Natural killer cell treated with Interleukin-12 subunit alpha and Interleukin-12 subunit beta and Interleukin-15 and Interleukin-18, amount 100 ng/mL, for 72 hours (primary cell): ENCODE data around the gene CCL3. TPM values are rescaled to one million over a fixed set of nuclear protein-coding genes. Genes with fewer than 3 reads are reported as not detected.

Experiments
- ATAC-seq, 2 donors: fragments of 150-1000 bp; cut with Tn5 transposase in 1 of 2; sonication (Bioruptor Pico), chemical (Tn5 transposase) in 1 of 2; 2 replicates each; pipeline ENCODE4 v1.10.0; 2021
- DNase-seq: peaks from one replicate; pipeline ENCODE4 v3.0.0; 2022; ENCODE audit warnings: low spot score
- H3K27ac Mint-ChIP-seq, 2 donors: 1 replicate in 1 of 2; 2 replicates in 1 of 2; pipeline ENCODE4 v1.8.0; 2022; ENCODE audit warnings: mixed read lengths in 2 of 2, mild to moderate bottlenecking in 1 of 2, moderate library complexity in 1 of 2
- H3K27me3 Mint-ChIP-seq, 2 donors: 1 replicate in 1 of 2; 2 replicates in 1 of 2; pipeline ENCODE4 v1.8.0; 2022; ENCODE audit warnings: mixed read lengths in 2 of 2
- H3K36me3 Mint-ChIP-seq: one replicate; pipeline ENCODE4 v1.8.0; 2022; ENCODE audit warnings: mixed read lengths
- H3K4me1 Mint-ChIP-seq, 2 donors: 1 replicate in 1 of 2; 2 replicates in 1 of 2; pipeline ENCODE4 v1.8.0; 2022; ENCODE audit warnings: low read depth in 2 of 2, mixed read lengths in 2 of 2, mild to moderate bottlenecking in 1 of 2
- H3K4me3 Mint-ChIP-seq: one replicate; pipeline ENCODE4 v1.8.0; 2022; ENCODE audit warnings: mixed read lengths
- H3K9me3 Mint-ChIP-seq: 2 replicates; pipeline ENCODE4 v1.8.0; 2022; ENCODE audit warnings: mixed read lengths
- total RNA-seq, 2 donors: library from RNA; stranded (reverse); gene quantifications; one replicate each; pipeline ENCODE4 v1.2.3, GENCODE V29; 2022

CCL3 gene
- 1,000 to 10,000 TPM; 2,440 to 2,619 TPM for total RNA-seq

GRCh38 chr17:36089888-36090836, at the start of gene CCL3:
Gene CCL3 (minus strand): TSS chr17:36090143. CDS start chr17:36090058, 85 bp downstream.
- H3K9me3 Mint-ChIP-seq, result peaks cover 6% of the 10 kb centered on the region

GRCh38 chr17:36136439-36136838, 46.5 kb upstream of the CCL3 start:
- Mint-ChIP-seq H3K27me3 (no peaks in the 10 kb centered on the region), H3K27ac (peak overlapping the region in 1 of 2 donors; percentile 17), H3K36me3 (peaks cover 18% of the 10 kb centered on the region), H3K9me3 (peaks cover 10% of the 10 kb centered on the region), H3K4me3 (no peak overlapping the region), H3K4me1 (peaks cover 36 to 44% of the 10 kb centered on the region in 2 donors)
- DNase-seq, result no peak
- ATAC-seq, result no peak

More at GRCh38 chr17:36089888-36090836, at the start of gene CCL3:
- peak; percentile 78 to 87 for ATAC-seq
- Mint-ChIP-seq H3K27me3 (no peaks in the 10 kb centered on the region), H3K36me3 (peaks cover 11% of the 10 kb centered on the region), H3K4me1 (peaks cover 70 to 89% of the 10 kb centered on the region in 2 donors), H3K4me3 (peak within 1 kb of the TSS; percentile 86), H3K27ac (peak within 1 kb of the TSS; percentile 95 to 96)
- peak; percentile 91 for DNase-seq

DNA sequence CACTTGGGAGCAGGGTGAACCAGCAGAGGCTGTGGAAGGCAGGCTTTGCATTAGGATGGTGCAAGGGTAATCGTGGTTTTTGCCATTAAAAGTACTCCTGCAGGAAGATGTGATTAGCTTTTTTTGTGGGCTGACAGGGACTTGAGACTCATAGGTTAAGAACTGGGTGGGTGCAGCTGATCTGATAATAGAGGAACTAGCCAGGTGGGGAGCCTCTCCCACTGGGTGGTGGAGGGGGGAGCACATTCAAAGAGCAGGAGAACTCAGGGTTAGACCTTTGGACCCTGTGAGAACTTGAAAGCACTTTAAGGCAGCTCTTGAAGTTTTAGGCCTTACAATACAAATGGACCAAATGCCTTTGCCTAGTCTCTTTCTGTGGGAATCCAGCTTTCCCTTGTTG, 46.1 kb upstream of the CCL3 start:
- Mint-ChIP-seq H3K9me3 (peaks cover 10% of the 10 kb centered on the region), H3K36me3 (peaks cover 18% of the 10 kb centered on the region), H3K4me3 (no peak overlapping the region), H3K27me3 (no peaks in the 10 kb centered on the region), H3K27ac (peak overlapping the region in 1 of 2 donors; percentile 8), H3K4me1 (peaks cover 32 to 43% of the 10 kb centered on the region in 2 donors)
- DNase-seq (no peak), ATAC-seq (no peak)

- Mint-ChIP-seq H3K9me3 (peaks cover 10% of the 10 kb centered on the region), H3K27me3 (no peaks in the 10 kb centered on the region), H3K27ac (peak overlapping the region in 1 of 2 donors; percentile 8), H3K4me1 (peaks cover 31 to 40% of the 10 kb centered on the region in 2 donors), H3K36me3 (peaks cover 18% of the 10 kb centered on the region), H3K4me3 (no peak overlapping the region)
- DNase-seq, result no peak
- no peak for ATAC-seq
Observed at GRCh38 chr17:36135465-36135864, 45.5 kb upstream of the CCL3 start.

- Mint-ChIP-seq H3K27me3 (no peaks in the 10 kb centered on the region), H3K9me3 (peaks cover 10% of the 10 kb centered on the region), H3K36me3 (peaks cover 23% of the 10 kb centered on the region), H3K27ac (no peak overlapping the region), H3K4me1 (peaks cover 39 to 58% of the 10 kb centered on the region in 2 donors), H3K4me3 (no peak overlapping the region)
- DNase-seq, result no peak
- ATAC-seq, result no peak
Observed at GRCh38 chr17:36133602-36134236, 43.8 kb upstream of the CCL3 start.

DNA sequence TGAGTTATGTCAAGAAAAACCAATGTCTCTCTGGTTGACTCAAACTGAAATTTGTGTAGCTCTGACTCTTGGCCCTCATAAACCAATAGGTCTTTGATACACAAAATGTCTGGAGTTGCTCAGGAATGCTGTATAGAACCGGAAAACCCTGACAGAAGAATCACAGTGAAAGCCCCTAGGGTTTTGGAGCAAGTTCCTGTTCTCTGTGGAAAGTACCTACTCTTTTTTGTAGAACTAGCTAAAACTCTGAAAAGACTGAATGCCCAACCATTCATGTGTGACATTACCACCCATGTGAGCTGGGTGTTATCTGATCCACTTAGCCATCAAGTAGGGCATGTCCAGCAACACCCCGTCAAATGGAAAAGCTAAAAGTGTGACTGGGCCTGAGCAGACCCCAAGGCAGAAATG, 42.5 kb upstream of the CCL3 start:
- no peak for DNase-seq
- no peak overlapping the region for H3K4me3 Mint-ChIP-seq
- H3K27ac Mint-ChIP-seq, result peak overlapping the region in 1 of 2 donors; percentile 17
- peaks cover 20% of the 10 kb centered on the region for H3K36me3 Mint-ChIP-seq
- peaks cover 42 to 59% of the 10 kb centered on the region in 2 donors for H3K4me1 Mint-ChIP-seq
- no peaks in the 10 kb centered on the region for H3K27me3 Mint-ChIP-seq
- peaks cover 5% of the 10 kb centered on the region for H3K9me3 Mint-ChIP-seq
- peak in 1 of 2 donors; percentile 33 for ATAC-seq

- H3K4me1 Mint-ChIP-seq, result peaks cover 44 to 59% of the 10 kb centered on the region in 2 donors
- peaks cover 1% of the 10 kb centered on the region for H3K9me3 Mint-ChIP-seq
- DNase-seq (no peak), ATAC-seq (no peak)
- H3K4me3 Mint-ChIP-seq, result no peak overlapping the region
- no peaks in the 10 kb centered on the region for H3K27me3 Mint-ChIP-seq
- peak overlapping the region in 1 of 2 donors; percentile 17 for H3K27ac Mint-ChIP-seq
- peaks cover 19% of the 10 kb centered on the region for H3K36me3 Mint-ChIP-seq
Observed at GRCh38 chr17:36131931-36132330, 42.0 kb upstream of the CCL3 start.

- Mint-ChIP-seq H3K9me3 (no peaks in the 10 kb centered on the region), H3K4me1 (peaks cover 47 to 62% of the 10 kb centered on the region in 2 donors), H3K27me3 (no peaks in the 10 kb centered on the region), H3K4me3 (no peak overlapping the region), H3K27ac (peak overlapping the region in 1 of 2 donors; percentile 17), H3K36me3 (peaks cover 21% of the 10 kb centered on the region)
- DNase-seq, result no peak
- no peak for ATAC-seq
Observed at GRCh38 chr17:36131421-36131820, 41.5 kb upstream of the CCL3 start.

DNA sequence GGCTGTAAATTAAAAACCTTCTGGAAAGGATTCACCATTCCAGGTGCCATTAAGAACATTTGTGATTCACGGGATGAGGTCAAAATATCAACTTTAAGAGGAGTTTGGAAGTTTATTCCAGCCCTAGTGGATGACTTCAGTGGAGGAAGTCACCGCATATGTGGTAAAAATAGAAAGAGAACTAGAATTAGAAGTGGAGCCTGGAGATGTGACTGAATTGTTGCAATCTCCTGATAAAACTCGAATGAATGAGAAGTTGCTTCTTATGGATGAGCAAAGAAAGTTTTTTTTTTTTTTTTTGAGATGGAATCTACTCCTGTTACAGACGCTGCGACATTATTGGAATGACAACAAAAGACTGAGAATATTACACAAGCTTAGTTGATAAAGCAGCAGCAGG, 40.4 kb upstream of the CCL3 start:
- H3K27me3 Mint-ChIP-seq, result no peaks in the 10 kb centered on the region
- H3K4me3 Mint-ChIP-seq, result no peak overlapping the region
- ATAC-seq, result no peak
- no peak for DNase-seq
- peaks cover 7% of the 10 kb centered on the region for H3K9me3 Mint-ChIP-seq
- H3K4me1 Mint-ChIP-seq, result peaks cover 48 to 67% of the 10 kb centered on the region in 2 donors
- H3K36me3 Mint-ChIP-seq, result peaks cover 25% of the 10 kb centered on the region
- H3K27ac Mint-ChIP-seq, result no peak overlapping the region

GRCh38 chr17:36129616-36130015, 39.7 kb upstream of the CCL3 start:
- peak overlapping the region; percentile 4 to 7 for H3K27ac Mint-ChIP-seq
- H3K4me1 Mint-ChIP-seq, result peaks cover 48 to 67% of the 10 kb centered on the region in 2 donors
- H3K9me3 Mint-ChIP-seq, result peaks cover 7% of the 10 kb centered on the region
- H3K36me3 Mint-ChIP-seq, result peaks cover 26% of the 10 kb centered on the region
- no peak for DNase-seq
- H3K4me3 Mint-ChIP-seq, result no peak overlapping the region
- no peak for ATAC-seq
- H3K27me3 Mint-ChIP-seq, result no peaks in the 10 kb centered on the region

- ATAC-seq (no peak), DNase-seq (no peak)
- Mint-ChIP-seq H3K4me3 (no peak overlapping the region), H3K4me1 (peaks cover 48 to 67% of the 10 kb centered on the region in 2 donors), H3K36me3 (peaks cover 26% of the 10 kb centered on the region), H3K9me3 (peaks cover 7% of the 10 kb centered on the region), H3K27me3 (no peaks in the 10 kb centered on the region), H3K27ac (peak overlapping the region in 1 of 2 donors; percentile 7)
Observed at GRCh38 chr17:36128411-36128978, 38.6 kb upstream of the CCL3 start.

DNA sequence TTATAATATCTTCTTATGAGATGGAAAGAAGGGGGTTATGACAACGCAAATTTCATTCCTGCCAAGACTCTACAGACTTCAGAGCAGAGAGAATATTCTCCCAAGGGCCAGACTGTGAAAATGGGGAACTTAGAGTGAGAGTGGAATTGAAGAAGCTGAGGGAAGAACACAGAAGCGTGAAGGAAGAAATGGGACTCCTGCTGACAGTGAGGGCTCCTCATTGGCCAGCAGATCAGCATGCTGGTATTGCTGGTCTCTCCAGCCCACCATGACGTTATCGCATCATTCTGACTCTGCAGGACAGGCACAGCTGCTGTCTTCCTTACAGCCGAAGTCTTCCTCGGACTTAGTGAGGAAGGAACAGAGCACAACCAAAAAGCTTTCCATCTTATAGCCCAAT, 38.0 kb upstream of the CCL3 start:
- ATAC-seq (no peak), DNase-seq (no peak)
- Mint-ChIP-seq H3K27ac (peak overlapping the region; percentile 31 to 80), H3K27me3 (no peaks in the 10 kb centered on the region), H3K36me3 (peaks cover 29% of the 10 kb centered on the region), H3K9me3 (peaks cover 7% of the 10 kb centered on the region), H3K4me3 (no peak overlapping the region), H3K4me1 (peaks cover 47 to 62% of the 10 kb centered on the region in 2 donors)

- no peak for DNase-seq
- H3K36me3 Mint-ChIP-seq, result peaks cover 29% of the 10 kb centered on the region
- H3K4me3 Mint-ChIP-seq, result no peak overlapping the region
- peaks cover 42 to 57% of the 10 kb centered on the region in 2 donors for H3K4me1 Mint-ChIP-seq
- H3K27ac Mint-ChIP-seq, result peak overlapping the region; percentile 31 to 80
- peaks cover 7% of the 10 kb centered on the region for H3K9me3 Mint-ChIP-seq
- no peaks in the 10 kb centered on the region for H3K27me3 Mint-ChIP-seq
- no peak for ATAC-seq
Observed at GRCh38 chr17:36127199-36127893, 37.4 kb upstream of the CCL3 start.
